GM13976 (cell line): Measurements from ENCODE around the gene ASCC1.
A peak's percentile ranks its signal among the peaks of the same experiment; 100 is the strongest.

Experiments
- DNase-seq: peaks from one replicate; pipeline ENCODE4 v3.0.0; 2012; ENCODE audit warnings: low spot score
- in situ Hi-C: fragments of 300-500 bp; cut with MboI; formaldehyde crosslinking; loops from one replicate; pipeline ENCODE4 v1.12.0; 2022; ENCODE audit warnings: low sequenced_read_pairs, mixed read lengths, inconsistent platforms; ENCODE audit not compliant: unreplicated experiment
- TF ChIP-seq, protein P1 (sequence below): IDR thresholded peaks from 2 replicates; pipeline ENCODE4 v1.5.1; 2012; ENCODE audit warnings: borderline replicate concordance, mild to moderate bottlenecking; ENCODE audit not compliant: insufficient read depth; ENCODE audit errors: extremely low read depth, missing control alignments, control extremely low read depth

ASCC1 gene

GRCh38 chr10:72173262-72173618, 42.8 kb downstream of the ASCC1 start:
- in situ Hi-C loops, result no loop called here
- TF ChIP-seq, protein P1, sequence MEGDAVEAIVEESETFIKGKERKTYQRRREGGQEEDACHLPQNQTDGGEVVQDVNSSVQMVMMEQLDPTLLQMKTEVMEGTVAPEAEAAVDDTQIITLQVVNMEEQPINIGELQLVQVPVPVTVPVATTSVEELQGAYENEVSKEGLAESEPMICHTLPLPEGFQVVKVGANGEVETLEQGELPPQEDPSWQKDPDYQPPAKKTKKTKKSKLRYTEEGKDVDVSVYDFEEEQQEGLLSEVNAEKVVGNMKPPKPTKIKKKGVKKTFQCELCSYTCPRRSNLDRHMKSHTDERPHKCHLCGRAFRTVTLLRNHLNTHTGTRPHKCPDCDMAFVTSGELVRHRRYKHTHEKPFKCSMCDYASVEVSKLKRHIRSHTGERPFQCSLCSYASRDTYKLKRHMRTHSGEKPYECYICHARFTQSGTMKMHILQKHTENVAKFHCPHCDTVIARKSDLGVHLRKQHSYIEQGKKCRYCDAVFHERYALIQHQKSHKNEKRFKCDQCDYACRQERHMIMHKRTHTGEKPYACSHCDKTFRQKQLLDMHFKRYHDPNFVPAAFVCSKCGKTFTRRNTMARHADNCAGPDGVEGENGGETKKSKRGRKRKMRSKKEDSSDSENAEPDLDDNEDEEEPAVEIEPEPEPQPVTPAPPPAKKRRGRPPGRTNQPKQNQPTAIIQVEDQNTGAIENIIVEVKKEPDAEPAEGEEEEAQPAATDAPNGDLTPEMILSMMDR, result no peak

GRCh38 chr10:72171175-72171630, 44.9 kb downstream of the ASCC1 start:
- in situ Hi-C loops, result no loop called here
- TF ChIP-seq, protein P1, result no peak
- no peak for DNase-seq

More at GRCh38 chr10:72173262-72173618, 42.8 kb downstream of the ASCC1 start:
- DNase-seq, result no peak

GRCh38 chr10:72170733-72171132, 45.3 kb downstream of the ASCC1 start:
- no peak for DNase-seq
- in situ Hi-C loops, result no loop called here
- TF ChIP-seq, protein P1, result no peak

DNA sequence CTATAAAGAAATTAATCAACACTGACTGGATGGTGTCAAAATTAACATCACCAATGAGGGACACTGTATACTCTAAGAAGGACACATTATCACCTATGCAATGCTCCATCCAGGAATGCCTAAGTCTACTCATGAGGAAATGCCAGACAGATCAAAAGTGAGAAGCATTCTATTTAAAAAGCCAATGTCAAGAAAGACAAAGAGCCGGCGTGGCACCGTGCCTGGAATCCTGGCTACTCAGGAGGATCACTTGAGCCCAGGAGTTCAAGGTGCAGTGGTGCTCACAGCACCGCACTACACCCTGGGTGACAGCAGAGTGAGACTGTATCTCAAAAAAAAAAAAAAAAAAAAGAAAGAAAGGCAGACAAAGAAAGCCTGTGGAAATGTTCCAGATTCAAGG, 45.8 kb downstream of the ASCC1 start:
- in situ Hi-C loops, result no loop called here
- TF ChIP-seq, protein P1, result no peak
- DNase-seq, result no peak

- TF ChIP-seq, protein P1, result no peak
- in situ Hi-C loops, result no loop called here
Measured at GRCh38 chr10:72167118-72167517, 49.0 kb downstream of the ASCC1 start.

GRCh38 chr10:72164617-72165016, 51.5 kb downstream of the ASCC1 start:
- TF ChIP-seq, protein P1, result no peak
- DNase-seq, result no peak
- in situ Hi-C loops, result no loop called here

More at GRCh38 chr10:72167118-72167517, 49.0 kb downstream of the ASCC1 start:
- no peak for DNase-seq

GRCh38 chr10:72162978-72163377, 53.1 kb downstream of the ASCC1 start:
- in situ Hi-C loops, result no loop called here
- peak; percentile 28 for DNase-seq
- TF ChIP-seq, protein P1, result no peak
